A549 treated with Hydrocortisone at 1 μM for 4 hours (cell line): Measurements from ENCODE around the gene ACTN2. TPM values are rescaled to one million over a fixed set of nuclear protein-coding genes. Genes with fewer than 3 reads are reported as not detected.

Experiments used
- total RNA-seq: library from RNA; stranded (reverse); fragments of 200-300 nt; extraction: Qiagen RNA extraction; gene quantifications from 5 replicates; pipeline ENCODE4 v1.2.3, GENCODE V29; 2022

The ACTN2 gene
- total RNA-seq, result 0.01 to 0.15 TPM (median 0.06 TPM) in 4 of 5 replicates, not detected in the other

GRCh38 chr1:236685917-236686814, at the start of gene ACTN2:
ACTN2 (plus strand) TSS chr1:236686499; CDS start chr1:236686674, 175 bp downstream.

GRCh38 chr1:236795035-236795756, 108.9 kb downstream of the ACTN2 start, which contains the start of gene MTR:
MTR (plus strand) TSS chr1:236795292; CDS start chr1:236795704, 412 bp downstream.

Other genes starting within 250 kb of the ACTN2 start
- 27.9 to 48.0 TPM (median 30.4 TPM) in 5 replicates for gene LGALS8, start 162.5 kb upstream of the ACTN2 start, total RNA-seq
- 24.0 to 29.7 TPM (median 25.4 TPM) in 5 replicates for gene HEATR1, start 82.0 kb upstream of the ACTN2 start, total RNA-seq
- gene MTR, start 108.8 kb downstream of the ACTN2 start, total RNA-seq, result 4.4 to 8.8 TPM (median 6.6 TPM) in 5 replicates